CD8-positive, alpha-beta memory T cell (primary cell): ENCODE results near the gene SLC39A11. TPM values are rescaled to one million over a fixed set of nuclear protein-coding genes. Genes with fewer than 3 reads are reported as not detected.
"Not testable (repeated sequence)": the region's sequence is repeated elsewhere in the genome, so short reads cannot be mapped to it uniquely, and the experiment has no call there.

ENCODE experiments used
- CTCF ChIA-PET: fragments of 350-600 bp; sonication (Branson Sonifier 250); formaldehyde crosslinking; loops from one replicate; lab custom pipeline; 2021; ENCODE audit warnings: antibody characterized with exemption; lab: Charles Lee
- POLR2A ChIA-PET: fragments of 350-600 bp; sonication (Branson Sonifier 250); formaldehyde crosslinking; loops from one replicate; lab custom pipeline; 2021; ENCODE audit warnings: antibody characterized with exemption; lab: Charles Lee
- DNase-seq, 5 donors: peaks; one replicate each; pipeline versions ENCODE4 v3.0.0 to v3.0.0-alpha.2; 2020 to 2022; ENCODE audit warnings: mixed read lengths in 1 of 5
- H3K27ac ChIP-seq: one replicate; pipeline ENCODE4 v1.7.0; 2013; ENCODE audit warnings: low read depth, mild to moderate bottlenecking, low read length, moderate library complexity
- H3K27me3 ChIP-seq: 2 replicates; pipeline ENCODE4 v1.7.0; 2013; ENCODE audit warnings: low read length, mild to moderate bottlenecking; ENCODE audit not compliant: insufficient read depth, poor library complexity, severe bottlenecking
- H3K36me3 ChIP-seq: 2 replicates; pipeline ENCODE4 v1.7.0; 2013; ENCODE audit warnings: mild to moderate bottlenecking, low read length, moderate library complexity; ENCODE audit not compliant: insufficient read depth
- H3K4me1 ChIP-seq: 2 replicates; pipeline ENCODE4 v1.7.0; 2013; ENCODE audit warnings: mild to moderate bottlenecking, low read length, moderate library complexity; ENCODE audit not compliant: insufficient read depth
- H3K4me3 ChIP-seq: 2 replicates; pipeline ENCODE4 v1.7.0; 2013; ENCODE audit warnings: mild to moderate bottlenecking, low read length
- H3K9me3 ChIP-seq: 2 replicates; pipeline ENCODE4 v1.7.0; 2013; ENCODE audit warnings: mild to moderate bottlenecking, low read length
- H3K27ac Mint-ChIP-seq, 8 donors: one replicate each; pipeline ENCODE4 v1.8.0; 2020 to 2021; ENCODE audit warnings: mixed read lengths in 8 of 8, mild to moderate bottlenecking in 6 of 8, inconsistent platforms in 3 of 8, moderate library complexity in 3 of 8
- H3K27me3 Mint-ChIP-seq, 2 donors: one replicate each; pipeline ENCODE4 v1.8.0; 2020 to 2021; ENCODE audit warnings: mixed read lengths in 2 of 2, mild to moderate bottlenecking in 1 of 2, moderate library complexity in 1 of 2
- H3K36me3 Mint-ChIP-seq, 3 donors: one replicate each; pipeline ENCODE4 v1.8.0; 2020 to 2021; ENCODE audit warnings: mixed read lengths in 3 of 3, inconsistent platforms in 1 of 3, mild to moderate bottlenecking in 1 of 3
- H3K4me1 Mint-ChIP-seq, 3 donors: one replicate each; pipeline ENCODE4 v1.8.0; 2020 to 2021; ENCODE audit warnings: mixed read lengths in 3 of 3, inconsistent platforms in 1 of 3, mild to moderate bottlenecking in 1 of 3
- H3K4me3 Mint-ChIP-seq, 7 donors: one replicate each; pipeline ENCODE4 v1.8.0; 2020 to 2021; ENCODE audit warnings: mixed read lengths in 7 of 7, mild to moderate bottlenecking in 6 of 7, moderate library complexity in 4 of 7, inconsistent platforms in 2 of 7
- H3K9me3 Mint-ChIP-seq, 5 donors: one replicate each; pipeline ENCODE4 v1.8.0; 2020 to 2022; ENCODE audit warnings: mixed read lengths in 5 of 5, mild to moderate bottlenecking in 3 of 5, moderate library complexity in 2 of 5, inconsistent platforms in 1 of 5
- polyA plus RNA-seq: library from polyadenylated mRNA; unstranded; fragments of 300-500 nt; fragmentation: Illumina TruSeq; gene quantifications from one replicate; pipeline ENCODE4 v1.2.3, GENCODE V29; 2021
- total RNA-seq, 2 experiments: library from RNA; stranded (reverse); gene quantifications; one replicate each; pipeline ENCODE4 v1.2.3, GENCODE V29; 2021

SLC39A11 gene
- total and polyA plus RNA-seq, 3 experiments from 2014 or later = 13.1 to 18.5 (median 17.2) TPM

DNA sequence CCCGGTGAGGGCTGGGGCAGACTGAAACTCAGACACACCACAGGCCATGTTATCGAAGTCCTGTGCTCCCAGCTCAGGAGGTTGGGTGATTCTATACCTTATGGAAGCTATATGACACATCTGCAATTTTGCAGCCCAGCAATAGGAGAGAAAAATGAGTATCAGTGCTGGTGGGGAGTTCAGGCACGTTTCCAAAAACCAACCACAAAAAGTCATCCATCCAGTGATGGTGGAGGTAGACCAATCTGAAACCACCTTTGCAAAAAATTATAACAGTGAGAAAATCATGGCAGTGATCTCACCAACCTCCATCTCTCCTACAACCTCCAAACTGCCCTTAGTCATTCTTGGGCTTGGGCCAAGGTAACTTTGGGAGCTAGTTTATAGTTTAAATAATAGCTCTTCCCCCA is 327.9 kb downstream of the SLC39A11 start:
- Histone ChIP-seq H3K36me3 (no peaks in the 10 kb centered on the region), H3K9me3 (no peaks in the 10 kb centered on the region), H3K27ac (no peak overlapping the region), H3K27me3 (no peaks in the 10 kb centered on the region), H3K4me1 (no peaks in the 10 kb centered on the region), H3K4me3 (no peak overlapping the region)
- CTCF ChIA-PET = interaction anchor here (0.9 kb wide), 1 partner anchor 9 kb away, joined by 3 read pairs; no protein-coding TSS in a partner anchor
- H3K4me1 Mint-ChIP-seq = no peaks in the 10 kb centered on the region
- no peaks in the 10 kb centered on the region for H3K27me3 Mint-ChIP-seq
- no peaks in the 10 kb centered on the region for H3K9me3 Mint-ChIP-seq
- H3K36me3 Mint-ChIP-seq = peaks cover 0 to 6% (median 0%) of the 10 kb centered on the region in 3 donors
- POLR2A ChIA-PET = no interaction called here
- H3K4me3 Mint-ChIP-seq = no peak overlapping the region
- DNase-seq = no peak
- no peak overlapping the region for H3K27ac Mint-ChIP-seq

DNA sequence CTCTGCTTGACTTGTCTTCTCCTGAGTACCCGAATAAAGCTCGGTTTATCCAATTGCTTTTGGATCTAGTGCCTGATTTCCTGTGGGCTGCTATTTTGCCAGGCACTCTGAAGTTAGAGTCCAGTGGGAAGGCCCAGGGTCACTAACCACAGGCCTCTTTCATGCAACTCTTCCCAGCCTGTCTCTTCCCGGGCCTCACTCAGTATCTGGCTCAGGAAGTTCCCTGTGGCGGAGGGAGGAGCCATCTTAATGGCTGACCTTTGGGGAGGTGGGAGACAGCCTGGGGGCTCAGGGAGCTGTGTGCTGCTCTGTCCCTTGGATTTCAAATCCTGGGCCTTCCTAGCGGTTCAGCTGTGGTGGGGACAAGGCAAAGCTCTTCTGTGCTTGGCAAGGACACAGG is 328.5 kb downstream of the SLC39A11 start:
- Histone ChIP-seq H3K27me3 (no peaks in the 10 kb centered on the region), H3K9me3 (no peaks in the 10 kb centered on the region), H3K4me3 (no peak overlapping the region), H3K27ac (no peak overlapping the region), H3K4me1 (no peaks in the 10 kb centered on the region), H3K36me3 (no peaks in the 10 kb centered on the region)
- Mint-ChIP-seq H3K4me1 (no peaks in the 10 kb centered on the region), H3K9me3 (no peaks in the 10 kb centered on the region), H3K27me3 (no peaks in the 10 kb centered on the region), H3K27ac (no peak overlapping the region), H3K36me3 (peaks cover 0 to 4% (median 0%) of the 10 kb centered on the region in 3 donors), H3K4me3 (no peak overlapping the region)
- CTCF ChIA-PET = no interaction called here
- POLR2A ChIA-PET = no interaction called here
- no peak for DNase-seq

DNA sequence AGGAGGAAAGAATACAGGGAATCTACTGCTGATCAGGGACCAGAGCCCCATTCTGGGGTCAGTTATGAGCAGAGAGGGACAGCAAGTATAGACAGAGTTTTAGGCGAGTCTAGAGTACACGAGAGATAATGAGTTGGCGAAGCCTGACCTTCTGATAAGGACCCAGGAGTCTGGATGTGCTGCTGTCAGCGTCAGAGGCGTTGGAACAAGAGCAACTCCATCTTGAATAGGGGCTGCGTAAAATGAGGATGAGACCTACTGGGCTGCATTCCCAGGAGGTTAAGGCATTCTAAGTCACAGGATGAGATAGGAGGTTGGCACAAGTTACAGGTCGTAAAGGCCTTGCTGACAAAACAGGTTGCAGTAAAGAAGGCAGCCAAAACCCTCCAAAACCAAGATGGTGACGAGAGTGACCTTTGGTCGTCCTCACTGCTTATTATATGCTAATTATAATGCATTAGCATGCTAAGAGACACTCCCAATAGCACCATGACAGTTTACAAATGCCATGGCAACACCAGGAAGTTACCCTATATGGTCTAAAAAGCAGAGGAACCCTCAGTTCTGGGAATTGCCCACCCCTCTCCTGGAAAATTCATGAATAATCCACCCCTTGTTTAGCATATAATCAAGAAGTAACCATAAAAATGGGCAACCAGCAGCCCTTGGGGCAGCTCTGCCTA is 330.5 kb downstream of the SLC39A11 start:
- H3K36me3 ChIP-seq, DNase-seq, H3K4me3 ChIP-seq, H3K27me3 ChIP-seq, H3K36me3 Mint-ChIP-seq, H3K4me1 ChIP-seq, CTCF ChIA-PET, H3K27ac Mint-ChIP-seq, H3K4me1 Mint-ChIP-seq, H3K27ac ChIP-seq, H3K4me3 Mint-ChIP-seq, H3K9me3 ChIP-seq, H3K9me3 Mint-ChIP-seq, POLR2A ChIA-PET, H3K27me3 Mint-ChIP-seq: not testable (repeated sequence)

DNA sequence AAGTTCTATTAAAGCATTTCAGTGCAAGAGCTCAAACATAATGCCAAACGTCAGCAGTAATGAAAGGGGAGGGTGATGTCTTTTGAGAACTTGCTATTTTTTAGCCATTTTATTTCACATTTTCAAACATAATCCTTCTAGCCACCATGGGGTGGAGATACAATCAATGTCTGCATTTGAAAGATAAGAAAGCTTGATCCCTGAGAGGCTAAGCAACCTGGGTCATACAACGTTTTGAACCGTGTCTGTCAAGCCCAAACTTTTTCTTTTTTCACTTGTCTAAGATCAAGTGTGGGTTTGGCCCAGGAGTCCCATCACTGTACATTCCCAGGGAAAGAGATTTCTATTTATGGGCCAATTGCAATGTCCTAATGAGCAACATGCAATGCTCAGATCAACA is 331.1 kb downstream of the SLC39A11 start:
- Histone ChIP-seq H3K27me3 (no peaks in the 10 kb centered on the region), H3K9me3 (no peaks in the 10 kb centered on the region), H3K4me1 (no peaks in the 10 kb centered on the region), H3K27ac (no peak overlapping the region), H3K4me3 (no peak overlapping the region), H3K36me3 (no peaks in the 10 kb centered on the region)
- Mint-ChIP-seq H3K4me1 (no peaks in the 10 kb centered on the region), H3K4me3 (no peak overlapping the region), H3K27me3 (no peaks in the 10 kb centered on the region), H3K27ac (no peak overlapping the region), H3K36me3 (peaks cover 2 to 5% (median 4%) of the 10 kb centered on the region in 3 donors), H3K9me3 (peaks cover 0 to 3% (median 2%) of the 10 kb centered on the region in 5 donors)
- ChIA-PET CTCF (no interaction called here), POLR2A (no interaction called here)
- DNase-seq = no peak

DNA sequence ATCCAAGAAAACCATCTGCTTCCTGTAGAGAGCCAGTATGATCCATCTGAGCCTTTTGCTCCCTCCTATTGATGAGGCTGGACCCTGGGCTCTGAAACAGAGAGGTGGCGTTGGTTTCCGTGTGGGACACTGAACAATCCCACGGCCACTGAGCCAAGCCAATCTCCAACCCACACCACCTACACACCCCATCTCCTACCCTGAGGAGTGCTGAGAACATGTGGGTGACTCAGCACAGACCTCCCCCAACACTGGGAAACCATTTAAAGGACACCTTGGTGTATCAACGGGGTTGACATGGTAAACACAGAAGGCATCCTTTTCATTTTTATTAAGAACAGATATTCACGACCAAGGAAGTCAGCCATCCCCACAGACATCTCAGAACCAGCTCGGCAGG is 332.1 kb downstream of the SLC39A11 start:
- Mint-ChIP-seq H3K36me3 (peaks cover 6 to 12% (median 8%) of the 10 kb centered on the region in 3 donors), H3K27me3 (no peaks in the 10 kb centered on the region), H3K4me3 (no peak overlapping the region), H3K27ac (no peak overlapping the region), H3K9me3 (peaks cover 0 to 7% (median 4%) of the 10 kb centered on the region in 5 donors), H3K4me1 (no peaks in the 10 kb centered on the region)
- Histone ChIP-seq H3K27ac (no peak overlapping the region), H3K36me3 (no peaks in the 10 kb centered on the region), H3K4me1 (no peaks in the 10 kb centered on the region), H3K4me3 (no peak overlapping the region), H3K27me3 (no peaks in the 10 kb centered on the region), H3K9me3 (no peaks in the 10 kb centered on the region)
- CTCF ChIA-PET = no interaction called here
- POLR2A ChIA-PET = no interaction called here
- DNase-seq = no peak

DNA sequence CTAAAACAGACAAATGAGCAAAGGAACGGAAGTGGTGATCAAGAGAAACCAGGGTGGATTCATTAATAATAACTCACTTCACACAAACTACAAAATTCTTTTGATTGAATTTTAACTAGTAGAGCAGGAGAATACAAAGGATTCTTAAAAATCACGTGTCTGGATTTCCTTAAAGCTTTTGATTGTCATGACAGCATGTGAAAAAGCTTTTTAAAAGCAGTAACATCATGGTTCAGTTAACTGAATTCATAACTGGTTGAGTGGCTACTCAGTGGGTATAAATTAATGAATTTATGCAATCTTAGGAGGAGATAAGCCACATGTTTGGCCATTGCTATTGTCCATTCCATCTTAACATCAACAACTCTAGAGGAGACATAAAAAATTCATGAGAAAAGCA is 333.2 kb downstream of the SLC39A11 start:
- Mint-ChIP-seq H3K27me3 (no peaks in the 10 kb centered on the region), H3K36me3 (peaks cover 8 to 16% (median 14%) of the 10 kb centered on the region in 3 donors), H3K9me3 (peaks cover 0 to 7% (median 4%) of the 10 kb centered on the region in 5 donors), H3K4me1 (no peaks in the 10 kb centered on the region), H3K4me3 (no peak overlapping the region), H3K27ac (no peak overlapping the region)
- H3K4me1 ChIP-seq = no peaks in the 10 kb centered on the region
- H3K27ac ChIP-seq = no peak overlapping the region
- no peak overlapping the region for H3K4me3 ChIP-seq
- no peaks in the 10 kb centered on the region for H3K36me3 ChIP-seq
- POLR2A ChIA-PET = no interaction called here
- no peaks in the 10 kb centered on the region for H3K27me3 ChIP-seq
- CTCF ChIA-PET = interaction anchor here (1.0 kb wide), 1 partner anchor 8 kb away, joined by 3 read pairs; no protein-coding TSS in a partner anchor
- DNase-seq = no peak
- no peaks in the 10 kb centered on the region for H3K9me3 ChIP-seq

DNA sequence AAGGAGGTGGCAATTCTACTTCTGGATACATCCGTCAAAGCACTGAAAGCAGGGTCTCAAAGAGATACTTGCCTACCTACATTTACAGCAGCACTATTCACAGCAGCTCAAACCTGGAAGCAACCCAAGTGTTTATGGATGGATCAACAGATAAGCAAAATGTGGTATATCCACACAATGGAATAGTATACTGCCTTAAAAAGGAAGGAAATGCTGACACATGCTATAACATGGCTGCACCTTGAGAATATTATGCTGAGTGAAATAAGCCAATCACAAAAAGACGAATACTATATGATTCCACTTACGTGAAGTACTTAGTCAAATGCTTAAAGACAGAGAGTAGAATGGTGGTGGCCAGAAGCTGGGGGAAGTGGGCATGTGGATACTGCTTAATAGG is 336.2 kb downstream of the SLC39A11 start:
- Histone ChIP-seq H3K9me3 (no peaks in the 10 kb centered on the region), H3K36me3 (no peaks in the 10 kb centered on the region), H3K27ac (no peak overlapping the region), H3K4me1 (no peaks in the 10 kb centered on the region), H3K27me3 (no peaks in the 10 kb centered on the region), H3K4me3 (no peak overlapping the region)
- peaks cover 8 to 14% (median 13%) of the 10 kb centered on the region in 3 donors for H3K36me3 Mint-ChIP-seq
- H3K27me3 Mint-ChIP-seq = no peaks in the 10 kb centered on the region
- no peaks in the 10 kb centered on the region for H3K4me1 Mint-ChIP-seq
- DNase-seq = no peak
- ChIA-PET POLR2A (no interaction called here), CTCF (interaction anchor here (1.2 kb wide), 1 partner anchor 29 kb away, joined by 3 read pairs; no protein-coding TSS in a partner anchor)
- H3K4me3 Mint-ChIP-seq = no peak overlapping the region
- H3K27ac Mint-ChIP-seq = no peak overlapping the region
- H3K9me3 Mint-ChIP-seq = peaks cover 0 to 7% (median 4%) of the 10 kb centered on the region in 5 donors

DNA sequence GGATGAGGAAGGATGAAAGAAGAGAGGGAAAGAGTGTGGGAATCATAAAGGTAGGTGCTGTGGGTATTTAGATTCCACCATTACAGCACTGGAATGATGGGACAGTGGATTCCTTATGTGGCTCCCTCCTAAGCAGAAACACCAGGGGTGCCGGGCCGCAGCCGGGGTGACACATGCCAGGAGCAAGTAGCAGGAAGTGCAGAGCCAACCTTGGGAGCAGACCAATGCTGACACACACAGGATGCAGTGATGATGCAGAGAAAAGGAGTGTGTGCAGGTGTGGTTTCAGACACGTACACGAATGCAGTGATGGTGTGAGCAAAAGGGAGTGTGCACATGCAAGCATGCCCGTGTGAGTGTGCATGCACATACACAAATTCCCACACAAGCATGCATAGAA is 338.0 kb downstream of the SLC39A11 start:
- DNase-seq = no peak
- Mint-ChIP-seq H3K4me1 (no peaks in the 10 kb centered on the region), H3K27ac (no peak overlapping the region), H3K9me3 (peaks cover 0 to 7% (median 4%) of the 10 kb centered on the region in 5 donors), H3K4me3 (no peak overlapping the region), H3K27me3 (no peaks in the 10 kb centered on the region), H3K36me3 (peaks cover 8 to 14% (median 13%) of the 10 kb centered on the region in 3 donors)
- Histone ChIP-seq H3K27me3 (no peaks in the 10 kb centered on the region), H3K9me3 (no peaks in the 10 kb centered on the region), H3K4me1 (no peaks in the 10 kb centered on the region), H3K36me3 (no peaks in the 10 kb centered on the region), H3K27ac (no peak overlapping the region), H3K4me3 (no peak overlapping the region)
- POLR2A ChIA-PET = no interaction called here
- CTCF ChIA-PET = no interaction called here
